Cardiac fibroblast (primary cell): ENCODE data around the gene SIDT2.

Experiments used
- DNase-seq, 2 donors: peaks; one replicate each; pipeline versions ENCODE4 v3.0.0 to v3.0.0-alpha.2; 2010; ENCODE audit warnings: low read depth in 2 of 2
- H3K4me3 ChIP-seq, 2 donors: replicated peaks in 1 of 2; 1 replicate in 1 of 2; 2 replicates in 1 of 2; pipeline ENCODE4 v1.5.1; 2011; ENCODE audit warnings: low read depth in 2 of 2, low read length in 2 of 2, mild to moderate bottlenecking in 2 of 2, moderate library complexity in 1 of 2
- CTCF ChIP-seq: IDR thresholded peaks from one replicate; pipeline ENCODE4 v1.5.1; 2011; ENCODE audit warnings: low read depth, mild to moderate bottlenecking, low read length, inconsistent platforms

Gene SIDT2

DNA sequence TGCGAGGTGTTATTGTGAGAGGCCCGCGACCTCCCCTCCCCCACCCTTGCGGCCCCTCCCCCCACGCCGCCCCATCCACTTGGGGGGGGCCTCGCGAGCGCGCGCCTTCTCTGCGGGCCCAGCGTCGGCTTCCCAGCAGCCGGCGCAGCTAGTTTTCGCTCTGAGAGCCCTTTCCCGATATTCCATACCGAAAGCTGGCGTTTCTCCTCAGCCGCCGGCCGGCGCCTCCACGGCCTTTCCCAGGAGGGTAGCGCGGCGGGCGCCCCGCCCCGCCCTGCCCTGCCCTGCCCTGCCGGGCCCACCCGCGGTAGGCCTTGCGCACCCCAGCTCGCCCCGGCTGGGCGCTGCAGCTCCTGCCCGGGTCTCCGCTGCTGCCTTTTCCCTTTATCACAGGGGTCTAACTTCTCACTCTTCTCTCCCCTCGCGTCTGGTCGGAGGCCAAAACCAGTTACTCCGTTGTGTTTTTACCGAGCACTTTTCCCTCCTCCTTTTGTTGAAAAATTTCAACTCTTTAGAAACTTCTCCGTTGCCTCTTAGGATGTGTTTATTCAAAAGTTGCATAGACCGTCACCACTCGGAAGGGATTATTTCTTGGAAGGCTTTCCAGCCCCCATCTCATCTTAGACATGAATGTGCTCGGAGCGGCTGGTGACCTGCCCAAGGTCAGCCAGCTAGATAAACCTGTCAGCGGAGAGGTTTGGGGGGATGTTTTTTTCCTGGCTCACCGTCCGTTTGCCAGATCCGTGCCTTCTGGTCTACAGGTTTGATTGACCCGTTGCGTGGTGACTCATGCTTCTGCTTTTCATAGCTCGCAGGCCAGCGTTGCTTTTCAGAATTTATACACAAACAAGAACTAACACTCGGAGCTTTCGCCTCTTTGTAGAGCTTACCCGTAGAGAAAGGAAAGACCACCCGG is 33.8 kb upstream of the SIDT2 start:
- no peak for TF ChIP-seq CTCF
- peak; percentile 78 for DNase-seq
- H3K4me3 ChIP-seq: peak overlapping the region; percentile 74 to 84

GRCh38 chr11:117145393-117145761 is 33.2 kb upstream of the SIDT2 start:
- H3K4me3 ChIP-seq: peak overlapping the region; percentile 74 to 84
- peak; percentile 20 for TF ChIP-seq CTCF
- DNase-seq: peak; percentile 53 to 56

GRCh38 chr11:117146521-117146920 is 32.0 kb upstream of the SIDT2 start:
- no peak for TF ChIP-seq CTCF
- peak; percentile 54 to 67 for DNase-seq
- peak overlapping the region in 1 of 2 donors; percentile 84 for H3K4me3 ChIP-seq

- DNase-seq: no peak
- TF ChIP-seq CTCF: no peak
- H3K4me3 ChIP-seq: no peak overlapping the region
Measured at GRCh38 chr11:117152066-117152465, 26.5 kb upstream of the SIDT2 start.

DNA sequence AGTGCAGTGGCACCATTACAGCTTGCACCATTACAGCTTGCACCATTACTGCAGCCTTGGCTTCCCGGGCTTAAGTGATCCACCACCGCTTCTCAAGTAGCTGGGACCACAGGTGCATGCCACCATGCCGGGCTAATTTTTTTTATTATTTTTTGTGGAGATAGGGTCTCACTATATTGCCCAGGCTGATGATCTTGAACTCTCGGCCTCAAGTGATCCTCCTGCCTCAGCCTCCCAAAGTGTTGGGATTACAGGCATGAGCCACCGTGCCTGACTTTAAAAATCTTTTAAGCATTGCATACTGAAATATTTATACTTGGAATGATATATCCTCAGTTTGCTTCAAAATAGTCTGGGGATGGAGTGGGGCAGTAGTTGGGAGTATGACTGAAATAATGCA is 24.1 kb upstream of the SIDT2 start:
- no peak for TF ChIP-seq CTCF
- no peak for DNase-seq

DNA sequence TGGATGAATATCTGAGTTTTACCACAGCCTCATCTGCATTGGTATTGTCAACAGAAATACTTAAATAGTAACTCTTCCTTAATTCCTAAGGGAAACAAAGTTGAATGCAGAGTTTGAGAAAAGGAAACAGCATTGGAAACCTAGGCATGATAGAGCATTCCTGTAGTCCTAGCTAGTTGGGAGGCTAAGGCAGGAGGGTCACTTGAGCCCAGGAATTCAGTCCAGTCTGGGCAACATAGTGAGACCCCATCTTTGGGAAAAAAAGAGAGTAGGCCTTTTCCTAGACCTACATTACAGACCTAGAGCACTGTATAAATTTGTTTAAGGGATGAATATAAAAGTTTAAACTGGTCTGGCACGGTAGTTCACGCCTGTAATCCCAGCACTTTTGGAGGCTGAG is 21.0 kb upstream of the SIDT2 start:
- H3K4me3 ChIP-seq: no peak overlapping the region

More for the DNA sequence above, 24.1 kb upstream of the SIDT2 start:
- no peak overlapping the region for H3K4me3 ChIP-seq

More for the DNA sequence above, 21.0 kb upstream of the SIDT2 start:
- DNase-seq: no peak
- no peak for TF ChIP-seq CTCF
